MM.1S (cell line): ENCODE results near the gene TRIM71.

Source experiments
- CTCF ChIP-seq: fragments of 300-600 bp; sonication (generic); IDR thresholded peaks from 2 replicates; pipeline ENCODE4 v1.5.1; 2016; ENCODE audit warnings: antibody characterized with exemption, low read length, mixed read lengths
- EZH2 ChIP-seq: fragments of 300-600 bp; sonication (generic); optimal IDR thresholded peaks from 2 replicates; pipeline ENCODE3; 2017; ENCODE audit warnings: low read depth, mild to moderate bottlenecking, antibody characterized with exemption, low read length, mixed read lengths
- EZH2phosphoT487 ChIP-seq: fragments of 300-600 bp; sonication (generic); IDR thresholded peaks from 2 replicates; pipeline ENCODE4 v1.6.1; 2018; ENCODE audit warnings: antibody characterized with exemption, low read length

GRCh38 chr3:32859604-32860237, 41.9 kb downstream of the TRIM71 start:
- TF ChIP-seq EZH2, result no peak
- TF ChIP-seq CTCF, result no peak
- no peak for TF ChIP-seq EZH2phosphoT487
